ENCODE results near the gene CALCR. TPM values are rescaled to one million over a fixed set of nuclear protein-coding genes. Genes with fewer than 3 reads are reported as not detected.

The CALCR gene
- total and polyA plus RNA-seq, 2 experiments from 2014 or later, result not detected

DNA sequence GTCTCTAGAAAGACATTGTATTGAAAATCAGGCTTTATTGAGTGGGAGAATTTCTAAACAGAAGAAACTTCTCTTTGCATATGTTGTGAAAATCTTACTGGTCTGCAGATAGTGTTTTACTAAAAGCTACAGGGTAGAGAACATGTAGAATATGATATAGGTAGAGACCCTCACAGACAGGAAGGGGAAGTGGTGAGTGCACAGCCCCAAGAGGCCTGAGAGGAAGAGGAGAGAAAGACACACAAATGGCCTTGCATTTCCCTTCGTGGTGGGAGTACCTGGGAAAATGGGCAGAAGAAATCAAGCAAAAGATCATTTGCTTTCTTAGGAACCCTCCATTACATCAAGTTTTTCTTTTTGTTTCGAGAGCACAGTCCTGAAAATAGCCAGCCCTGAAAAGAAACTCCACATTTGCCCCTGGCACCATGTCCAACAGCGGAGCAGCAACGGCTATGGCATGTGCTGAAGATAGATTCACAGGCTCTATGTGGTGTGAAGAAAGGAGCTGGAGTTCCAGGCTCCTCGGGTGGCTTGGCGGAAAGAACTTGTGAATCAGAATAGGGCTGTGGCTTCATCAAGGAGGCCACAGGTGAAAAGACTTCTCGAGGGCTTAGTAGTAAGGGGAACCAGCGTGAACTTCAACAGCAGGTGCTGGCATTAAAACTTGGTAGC lies 143.5 kb downstream of the CALCR start:
- H3K4me2 ChIP-seq (ENCODE audit: unreplicated experiment), result no peak overlapping the region
- 41 to 46% methylated on average over 8 of the region's 8 CpGs for WGBS, 2 experiments (ENCODE audit: low coverage in 1 of 2, low lambda C conversion rate in 2 of 2, missing lambda C conversion rate in 2 of 2)
- H3K79me2 ChIP-seq (ENCODE audit: insufficient read depth), result no peaks in the 10 kb centered on the region
- in situ Hi-C loops (cut with MboI), result no loop called here
- H3K36me3 ChIP-seq (ENCODE audit: low read depth), result no peaks in the 10 kb centered on the region
- H4K20me1 ChIP-seq (ENCODE audit: insufficient read depth), result no peaks in the 10 kb centered on the region
- H3K27me3 ChIP-seq (replicated peaks; ENCODE audit: insufficient read depth), result 0 out of 2 replicates have a peak, but pooled peaks cover 10% of the 10 kb centered on the region
- no peak overlapping the region for H3K27ac ChIP-seq
- H3K9me3 ChIP-seq (ENCODE audit: low read depth), result no peaks in the 10 kb centered on the region
- H3K9ac ChIP-seq, result no peak overlapping the region
- no peak for DNase-seq
- no peaks in the 10 kb centered on the region for H3F3A ChIP-seq (ENCODE audit: insufficient read depth)
- TF ChIP-seq EZH2phosphoT487 (IDR thresholded peaks at IDR 0.05; ENCODE audit: insufficient read depth, low read depth), result no peak
- TF ChIP-seq EZH2 (IDR thresholded peaks at IDR 0.05; ENCODE audit: insufficient read depth, poor library complexity, severe bottlenecking), result no peak
- no peaks in the 10 kb centered on the region for H3K4me1 ChIP-seq (ENCODE audit: insufficient read depth)
- H3K9me2 ChIP-seq (ENCODE audit: insufficient read depth), result no peaks in the 10 kb centered on the region
- no peak overlapping the region for H3K4me3 ChIP-seq
- no peak overlapping the region for H2AFZ ChIP-seq

DNA sequence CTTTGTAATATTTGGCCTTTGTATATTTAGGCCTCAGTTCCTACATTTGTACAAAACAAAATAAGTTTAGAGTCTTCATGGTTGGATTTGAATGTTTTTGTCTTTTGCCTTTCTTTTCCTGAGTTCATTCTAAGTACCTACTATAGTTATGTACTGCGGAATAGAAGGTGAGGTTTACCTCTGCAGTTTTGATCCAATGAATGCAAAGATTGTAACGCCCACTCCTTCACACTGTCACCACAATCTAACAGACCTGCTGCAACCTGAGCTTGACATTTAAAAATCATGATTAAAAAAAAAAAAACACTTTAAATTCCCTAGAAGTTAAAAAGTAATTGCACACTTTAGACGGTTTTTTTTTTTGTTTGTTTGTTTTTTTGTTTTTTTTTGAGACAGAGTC lies 145.0 kb downstream of the CALCR start:
- Histone ChIP-seq H3K4me2 (ENCODE audit: unreplicated experiment) (no peak overlapping the region), H3K27me3 (replicated peaks; ENCODE audit: insufficient read depth) (0 out of 2 replicates have a peak, but pooled peaks cover 10% of the 10 kb centered on the region), H3K4me3 (no peak overlapping the region), H3K4me1 (ENCODE audit: insufficient read depth) (no peaks in the 10 kb centered on the region), H3K9me3 (ENCODE audit: low read depth) (no peaks in the 10 kb centered on the region), H3F3A (ENCODE audit: insufficient read depth) (no peaks in the 10 kb centered on the region), H3K79me2 (ENCODE audit: insufficient read depth) (no peaks in the 10 kb centered on the region), H3K9ac (no peak overlapping the region), H2AFZ (no peak overlapping the region), H4K20me1 (ENCODE audit: insufficient read depth) (no peaks in the 10 kb centered on the region), H3K9me2 (ENCODE audit: insufficient read depth) (no peaks in the 10 kb centered on the region), H3K36me3 (ENCODE audit: low read depth) (no peaks in the 10 kb centered on the region), H3K27ac (no peak overlapping the region)
- in situ Hi-C loops (cut with MboI), result no loop called here
- 55 to 57% methylated on average over 3 of the region's 3 CpGs for WGBS, 2 experiments (ENCODE audit: low coverage in 1 of 2, low lambda C conversion rate in 2 of 2, missing lambda C conversion rate in 2 of 2)
- no peak for DNase-seq
- TF ChIP-seq EZH2phosphoT487 (IDR thresholded peaks at IDR 0.05; ENCODE audit: insufficient read depth, low read depth), result no peak
- TF ChIP-seq EZH2 (IDR thresholded peaks at IDR 0.05; ENCODE audit: insufficient read depth, poor library complexity, severe bottlenecking), result no peak

DNA sequence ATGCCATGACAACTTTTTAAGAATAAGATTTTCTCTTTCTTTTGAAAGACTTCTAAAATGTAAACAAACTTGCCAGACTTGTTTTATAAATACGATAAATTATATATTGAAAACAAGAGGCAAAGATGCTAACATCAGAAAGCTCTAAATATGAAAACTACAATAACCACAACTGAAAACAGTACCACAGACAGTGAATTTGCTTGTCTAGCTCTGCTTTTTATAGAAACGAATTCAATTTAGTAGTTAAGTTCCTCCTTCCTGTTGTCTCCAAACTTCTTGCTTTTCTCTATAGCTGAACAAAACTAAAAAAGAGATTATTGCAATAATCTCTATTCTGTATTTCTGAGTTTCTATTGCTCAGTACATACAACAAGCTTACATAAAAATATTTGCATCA lies 147.4 kb downstream of the CALCR start:
- no peak overlapping the region for H3K4me2 ChIP-seq (ENCODE audit: unreplicated experiment)
- no peaks in the 10 kb centered on the region for H3K79me2 ChIP-seq (ENCODE audit: insufficient read depth)
- H3K36me3 ChIP-seq (ENCODE audit: low read depth), result no peaks in the 10 kb centered on the region
- TF ChIP-seq EZH2 (IDR thresholded peaks at IDR 0.05; ENCODE audit: insufficient read depth, poor library complexity, severe bottlenecking) (no peak), EZH2phosphoT487 (IDR thresholded peaks at IDR 0.05; ENCODE audit: insufficient read depth, low read depth) (no peak)
- no peaks in the 10 kb centered on the region for H3K9me3 ChIP-seq (ENCODE audit: low read depth)
- H3K4me1 ChIP-seq (ENCODE audit: insufficient read depth), result no peaks in the 10 kb centered on the region
- no peaks in the 10 kb centered on the region for H3K9me2 ChIP-seq (ENCODE audit: insufficient read depth)
- H3K9ac ChIP-seq, result no peak overlapping the region
- no peaks in the 10 kb centered on the region for H4K20me1 ChIP-seq (ENCODE audit: insufficient read depth)
- in situ Hi-C loops (cut with MboI), result no loop called here
- DNase-seq, result no peak
- no peaks in the 10 kb centered on the region for H3F3A ChIP-seq (ENCODE audit: insufficient read depth)
- H3K27me3 ChIP-seq (replicated peaks; ENCODE audit: insufficient read depth), result 0 out of 2 replicates have a peak, but pooled peaks cover 5% of the 10 kb centered on the region
- no peak overlapping the region for H2AFZ ChIP-seq
- no peak overlapping the region for H3K27ac ChIP-seq
- 22 to 43% methylated on average over 2 of the region's 2 CpGs for WGBS, 2 experiments (ENCODE audit: low coverage in 1 of 2, low lambda C conversion rate in 2 of 2, missing lambda C conversion rate in 2 of 2)
- no peak overlapping the region for H3K4me3 ChIP-seq

DNA sequence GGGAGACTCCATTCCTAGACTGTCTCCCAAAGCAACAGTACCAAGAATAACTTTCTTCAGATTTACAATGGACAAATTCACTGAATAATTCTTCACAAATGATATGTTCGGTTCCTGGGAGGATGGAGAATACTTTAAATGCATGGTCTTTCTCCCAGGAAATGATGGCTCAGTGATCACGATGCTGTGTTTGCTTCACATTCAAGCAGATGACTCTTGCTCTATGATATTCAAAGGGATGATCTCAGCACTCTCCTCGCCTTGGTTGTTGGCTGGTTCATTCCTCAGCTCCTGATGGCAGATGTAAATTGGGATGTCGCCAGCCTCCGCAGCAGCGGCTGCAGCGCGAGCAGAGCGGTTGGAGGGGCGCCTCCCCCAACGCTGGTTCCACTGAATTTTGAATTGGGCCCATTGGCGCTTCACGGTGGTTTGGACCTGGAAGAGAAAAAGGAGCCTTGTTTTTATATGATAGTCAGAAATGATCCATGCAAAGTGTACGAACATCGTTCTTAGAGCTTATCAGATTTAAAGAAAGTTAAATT lies 148.3 kb downstream of the CALCR start:
- no peaks in the 10 kb centered on the region for H3K79me2 ChIP-seq (ENCODE audit: insufficient read depth)
- H3K9ac ChIP-seq, result no peak overlapping the region
- in situ Hi-C loops (cut with MboI), result no loop called here
- no peaks in the 10 kb centered on the region for H3K36me3 ChIP-seq (ENCODE audit: low read depth)
- TF ChIP-seq EZH2 (IDR thresholded peaks at IDR 0.05; ENCODE audit: insufficient read depth, poor library complexity, severe bottlenecking), result no peak
- no peak for TF ChIP-seq EZH2phosphoT487 (IDR thresholded peaks at IDR 0.05; ENCODE audit: insufficient read depth, low read depth)
- H3K4me1 ChIP-seq (ENCODE audit: insufficient read depth), result no peaks in the 10 kb centered on the region
- no peaks in the 10 kb centered on the region for H4K20me1 ChIP-seq (ENCODE audit: insufficient read depth)
- H2AFZ ChIP-seq, result no peak overlapping the region
- peaks cover 5% of the 10 kb centered on the region; the same call in 1 of the 2 replicates for H3K27me3 ChIP-seq (replicated peaks; ENCODE audit: insufficient read depth)
- H3K4me2 ChIP-seq (ENCODE audit: unreplicated experiment), result no peak overlapping the region
- no peak overlapping the region for H3K27ac ChIP-seq
- no peaks in the 10 kb centered on the region for H3F3A ChIP-seq (ENCODE audit: insufficient read depth)
- WGBS, 2 experiments (ENCODE audit: low coverage in 1 of 2, low lambda C conversion rate in 2 of 2, missing lambda C conversion rate in 2 of 2), result 70 to 71% methylated on average over 15 of the region's 15 CpGs
- DNase-seq, result no peak
- H3K9me3 ChIP-seq (ENCODE audit: low read depth), result no peaks in the 10 kb centered on the region
- no peak overlapping the region for H3K4me3 ChIP-seq
- H3K9me2 ChIP-seq (ENCODE audit: insufficient read depth), result no peaks in the 10 kb centered on the region

All from GM23248 (cell line).